Neuronal stem cell (in vitro differentiated cells): ENCODE measurements around the gene QRICH2.

ENCODE experiments used
- DNase-seq: peaks from one replicate; pipeline ENCODE4 v3.0.0-alpha.2; 2013; ENCODE audit warnings: low spot score
- H2AFZ ChIP-seq: one replicate; pipeline ENCODE4 v1.6.1; 2013; ENCODE audit warnings: mild to moderate bottlenecking, low read length, inconsistent platforms
- H2AK5ac ChIP-seq: 2 replicates; pipeline ENCODE4 v1.6.1; 2013; ENCODE audit warnings: low read depth, mild to moderate bottlenecking, inconsistent platforms, low read length, moderate library complexity, mixed read lengths
- H2BK120ac ChIP-seq: 2 replicates; pipeline ENCODE4 v1.6.1; 2013; ENCODE audit warnings: low read depth, mild to moderate bottlenecking, inconsistent platforms, low read length, moderate library complexity, mixed read lengths
- H2BK12ac ChIP-seq: one replicate; pipeline ENCODE4 v1.6.1; 2013; ENCODE audit warnings: low read length, inconsistent platforms
- H2BK15ac ChIP-seq: 2 replicates; pipeline ENCODE4 v1.6.1; 2013; ENCODE audit warnings: mild to moderate bottlenecking, low read length, inconsistent platforms, mixed read lengths
- H2BK5ac ChIP-seq: one replicate; pipeline ENCODE4 v1.6.1; 2013; ENCODE audit warnings: inconsistent platforms, mild to moderate bottlenecking, low read length, moderate library complexity
- H3K14ac ChIP-seq: one replicate; pipeline ENCODE4 v1.6.1; 2013; ENCODE audit warnings: low read length, inconsistent platforms
- H3K18ac ChIP-seq: 2 replicates; pipeline ENCODE4 v1.6.1; 2013; ENCODE audit warnings: low read length, inconsistent platforms
- H3K23ac ChIP-seq: 2 replicates; pipeline ENCODE4 v1.6.1; 2013; ENCODE audit warnings: low read depth, mild to moderate bottlenecking, mixed read lengths, low read length, inconsistent platforms; ENCODE audit not compliant: poor library complexity
- H3K27ac ChIP-seq: replicated peaks from 3 replicates; pipeline ENCODE4 v1.5.1; 2013; ENCODE audit warnings: low read length, inconsistent platforms
- H3K27me3 ChIP-seq, 3 experiments: 2 replicates each; pipeline ENCODE4 v1.6.1; 2013; ENCODE audit warnings: low read length in 3 of 3, mild to moderate bottlenecking in 2 of 3, inconsistent platforms in 1 of 3, low read depth in 1 of 3, mixed read lengths in 1 of 3, moderate library complexity in 1 of 3; ENCODE audit not compliant: control insufficient read depth in 3 of 3, insufficient read depth in 3 of 3
- H3K36me3 ChIP-seq, 2 donors: replicated peaks in 1 of 2; 2 replicates each; pipeline ENCODE4 v1.6.1; 2013; ENCODE audit warnings: low read length in 2 of 2; ENCODE audit not compliant: control insufficient read depth in 2 of 2, insufficient read depth in 2 of 2
- H3K4ac ChIP-seq: 2 replicates; pipeline ENCODE4 v1.6.1; 2013; ENCODE audit warnings: inconsistent platforms, mild to moderate bottlenecking, low read length, moderate library complexity
- H3K4me1 ChIP-seq, 2 donors: 1 replicate in 1 of 2; 2 replicates in 1 of 2; pipeline ENCODE4 v1.6.1; 2013; ENCODE audit warnings: low read length in 2 of 2, low read depth in 1 of 2; ENCODE audit not compliant: control insufficient read depth in 2 of 2, insufficient read depth in 1 of 2
- H3K4me2 ChIP-seq: one replicate; pipeline ENCODE4 v1.6.1; 2013; ENCODE audit warnings: mild to moderate bottlenecking, low read length, inconsistent platforms; ENCODE audit not compliant: insufficient read depth, poor library complexity, severe bottlenecking
- H3K4me3 ChIP-seq, 2 donors: 2 replicates each; pipeline ENCODE4 v1.5.1; 2013; ENCODE audit warnings: low read length in 2 of 2, mild to moderate bottlenecking in 2 of 2, inconsistent platforms in 1 of 2, moderate library complexity in 1 of 2
- H3K79me1 ChIP-seq: one replicate; pipeline ENCODE4 v1.6.1; 2013; ENCODE audit warnings: low read depth, mild to moderate bottlenecking, inconsistent platforms, low read length, moderate library complexity
- H3K9ac ChIP-seq: one replicate; pipeline ENCODE4 v1.6.1; 2013; ENCODE audit warnings: mild to moderate bottlenecking, low read depth, low read length, inconsistent platforms; ENCODE audit not compliant: poor library complexity
- H3K9me3 ChIP-seq, 2 donors: replicated peaks in 1 of 2; 2 replicates each; pipeline versions ENCODE3 to v1.6.1; 2013; ENCODE audit warnings: low read length in 2 of 2, mild to moderate bottlenecking in 2 of 2, inconsistent platforms in 1 of 2, low read depth in 1 of 2, mixed read lengths in 1 of 2, moderate library complexity in 1 of 2; ENCODE audit not compliant: control insufficient read depth in 2 of 2, insufficient read depth in 1 of 2
- H4K8ac ChIP-seq: one replicate; pipeline ENCODE4 v1.6.1; 2013; ENCODE audit warnings: low read depth, mild to moderate bottlenecking, inconsistent platforms, low read length, moderate library complexity
- H4K91ac ChIP-seq: one replicate; pipeline ENCODE4 v1.6.1; 2013; ENCODE audit warnings: low read length, low read depth, mild to moderate bottlenecking, inconsistent platforms; ENCODE audit not compliant: poor library complexity
- WGBS, 2 donors: extraction: QIAGEN DNeasy Blood & Tissue Kit; methylation state at CpG; one replicate each; pipeline ENCODE4 v1.1.7; 2013; ENCODE audit warnings: missing lambda C conversion rate in 2 of 2, mixed read lengths in 1 of 2; ENCODE audit not compliant: insufficient read length in 2 of 2, insufficient replicate concordance in 1 of 2; ENCODE audit errors: extremely low coverage in 2 of 2; 5-methylcytosine and 5-hydroxymethylcytosine counted together

The QRICH2 gene

DNA sequence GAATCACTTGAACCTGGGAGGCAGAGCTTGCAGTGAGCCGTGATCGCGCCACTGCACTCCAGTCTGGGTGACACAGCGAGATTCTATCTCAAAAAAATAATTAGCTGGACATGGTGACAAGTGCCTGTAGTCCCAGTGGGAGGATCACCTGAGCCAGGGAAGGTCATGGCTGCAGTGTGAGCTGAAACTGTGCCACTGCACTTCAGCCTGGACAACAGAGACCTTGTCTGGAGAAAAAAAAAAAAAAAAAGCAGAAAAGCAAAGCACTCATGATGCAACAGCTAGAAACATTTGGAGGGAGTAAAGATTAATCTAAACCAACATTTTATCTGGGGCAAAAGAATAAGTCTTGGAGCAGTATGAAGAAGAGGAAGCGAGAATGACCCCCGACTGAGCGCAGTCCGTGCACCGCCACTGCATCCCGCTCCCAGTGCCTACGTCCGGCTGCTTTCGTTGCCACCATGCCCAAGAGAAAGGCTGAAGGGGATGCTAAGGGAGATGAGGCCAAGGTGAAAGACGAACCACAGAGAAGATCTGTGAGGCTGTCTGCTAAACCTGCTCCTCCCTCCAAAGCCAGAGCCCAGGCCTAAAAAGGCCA is 37.4 kb upstream of the QRICH2 start:
- no peak overlapping the region for H3K4me2 ChIP-seq
- no peaks in the 10 kb centered on the region for H3K79me1 ChIP-seq
- H3K4me1 ChIP-seq = no peaks in the 10 kb centered on the region
- no peak overlapping the region for H3K4me3 ChIP-seq
- no peak overlapping the region for H2BK15ac ChIP-seq
- H2BK5ac ChIP-seq = no peak overlapping the region
- H3K27ac ChIP-seq = no peak overlapping the region
- H3K18ac ChIP-seq = no peak overlapping the region
- no peak overlapping the region for H3K4ac ChIP-seq
- H2BK120ac ChIP-seq = no peak overlapping the region
- no peak overlapping the region for H3K14ac ChIP-seq
- peaks cover 15 to 70% of the 10 kb centered on the region in 2 donors for H3K36me3 ChIP-seq
- H2BK12ac ChIP-seq = no peak overlapping the region
- H2AK5ac ChIP-seq = no peak overlapping the region
- H3K9ac ChIP-seq = no peak overlapping the region
- no peak overlapping the region for H2AFZ ChIP-seq
- no peak overlapping the region for H4K91ac ChIP-seq
- H3K9me3 ChIP-seq = peaks cover 0 to 2% of the 10 kb centered on the region in 2 donors
- H3K27me3 ChIP-seq = no peaks in the 10 kb centered on the region
- no peak overlapping the region for H4K8ac ChIP-seq
- no peak for DNase-seq
- no CpG with 5 or more reads among the region's 14 CpGs for WGBS, 2 donors
- no peak overlapping the region for H3K23ac ChIP-seq

DNA sequence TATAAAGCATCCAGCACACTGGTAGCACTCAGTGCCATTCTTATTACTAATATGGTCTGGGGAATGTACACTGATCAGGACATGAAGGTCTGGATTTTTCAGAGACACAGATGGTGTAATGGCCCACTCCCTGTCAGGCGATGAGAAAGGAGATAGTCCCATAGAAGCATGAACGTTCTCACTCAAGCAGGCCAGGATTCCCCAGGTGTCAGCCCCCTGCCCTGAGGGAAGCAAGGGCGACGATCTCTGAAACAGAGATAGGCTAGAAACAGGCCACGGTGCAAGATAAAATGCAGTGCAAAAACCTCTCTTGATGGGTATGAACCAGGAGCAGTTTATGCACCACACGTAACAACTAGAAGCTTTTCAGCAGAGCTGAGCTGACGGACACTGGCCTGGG is 35.0 kb upstream of the QRICH2 start:
- no peaks in the 10 kb centered on the region for H3K27me3 ChIP-seq
- H3K9ac ChIP-seq = no peak overlapping the region
- no peak overlapping the region for H2BK5ac ChIP-seq
- no peak overlapping the region for H3K4me3 ChIP-seq
- H3K27ac ChIP-seq = no peak overlapping the region
- H3K4me1 ChIP-seq = no peaks in the 10 kb centered on the region
- no CpG with 5 or more reads among the region's 7 CpGs for WGBS, 2 donors
- peaks cover 2% of the 10 kb centered on the region for H3K79me1 ChIP-seq
- H2BK15ac ChIP-seq = no peak overlapping the region
- no peak overlapping the region for H3K18ac ChIP-seq
- H3K23ac ChIP-seq = no peak overlapping the region
- DNase-seq = no peak
- no peak overlapping the region for H4K91ac ChIP-seq
- no peak overlapping the region for H3K4ac ChIP-seq
- H2AK5ac ChIP-seq = no peak overlapping the region
- H2AFZ ChIP-seq = no peak overlapping the region
- H4K8ac ChIP-seq = no peak overlapping the region
- H3K9me3 ChIP-seq = peaks cover 0 to 2% of the 10 kb centered on the region in 2 donors
- no peak overlapping the region for H3K4me2 ChIP-seq
- H2BK120ac ChIP-seq = no peak overlapping the region
- peaks cover 15 to 71% of the 10 kb centered on the region in 2 donors for H3K36me3 ChIP-seq
- H3K14ac ChIP-seq = no peak overlapping the region
- H2BK12ac ChIP-seq = no peak overlapping the region

DNA sequence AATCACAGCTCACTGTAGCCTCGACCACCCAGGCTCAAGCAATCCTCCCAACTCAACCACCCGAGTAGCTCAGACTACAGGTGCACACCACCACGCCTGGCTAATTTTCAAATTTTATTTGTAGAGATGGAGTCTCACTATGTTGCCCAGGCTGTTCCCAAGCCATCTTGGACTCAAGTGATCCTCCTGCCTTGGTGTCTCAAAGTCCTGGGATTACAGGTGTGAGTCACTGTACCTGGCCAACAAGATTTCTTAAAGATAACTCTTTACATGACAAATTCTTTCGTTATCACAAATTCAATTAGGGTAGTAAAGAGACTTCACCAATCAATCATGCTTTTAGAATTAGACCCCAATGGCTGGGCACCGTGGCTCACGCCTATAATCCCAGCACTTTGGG is 33.2 kb upstream of the QRICH2 start:
- Histone ChIP-seq H3K36me3 (peaks cover 12 to 55% of the 10 kb centered on the region in 2 donors), H3K14ac (no peak overlapping the region), H3K4ac (no peak overlapping the region), H4K91ac (no peak overlapping the region), H3K27ac (no peak overlapping the region), H3K4me3 (no peak overlapping the region), H3K27me3 (no peaks in the 10 kb centered on the region), H3K79me1 (peaks cover 2% of the 10 kb centered on the region), H2BK15ac (no peak overlapping the region), H3K4me2 (no peak overlapping the region), H3K9me3 (peaks cover 0 to 2% of the 10 kb centered on the region in 2 donors), H2BK120ac (no peak overlapping the region), H4K8ac (no peak overlapping the region), H2BK12ac (no peak overlapping the region), H3K4me1 (peaks cover 0 to 5% of the 10 kb centered on the region in 2 donors), H2AFZ (no peak overlapping the region), H3K18ac (no peak overlapping the region), H2AK5ac (no peak overlapping the region), H2BK5ac (no peak overlapping the region), H3K23ac (no peak overlapping the region), H3K9ac (no peak overlapping the region)
- WGBS, 2 donors = no CpG with 5 or more reads among the region's 6 CpGs
- no peak for DNase-seq

DNA sequence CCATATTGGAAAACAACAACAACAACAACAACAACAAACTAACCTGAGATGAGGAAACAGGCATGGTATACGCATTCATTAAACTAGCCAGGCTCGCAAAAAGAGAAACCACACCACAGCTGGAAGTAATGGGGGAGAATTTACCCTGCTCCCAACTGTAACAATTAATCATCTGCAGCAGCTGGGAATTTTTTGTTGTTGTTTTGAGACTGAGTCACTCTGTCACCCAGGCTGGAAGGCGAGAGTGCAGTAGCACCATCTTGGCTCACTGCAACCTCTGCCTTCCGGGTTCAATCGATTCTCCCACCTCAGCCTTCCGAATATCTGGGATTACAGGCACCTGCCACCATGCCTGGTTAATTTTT is 29.3 kb upstream of the QRICH2 start:
- H3K79me1 ChIP-seq = peaks cover 2% of the 10 kb centered on the region
- H2AK5ac ChIP-seq = no peak overlapping the region
- H3K18ac ChIP-seq = no peak overlapping the region
- no peak overlapping the region for H3K4me3 ChIP-seq
- H2BK15ac ChIP-seq = no peak overlapping the region
- WGBS, 2 donors = no CpG with 5 or more reads among the region's 6 CpGs
- no peak overlapping the region for H3K23ac ChIP-seq
- no peak overlapping the region for H4K91ac ChIP-seq
- no peak overlapping the region for H3K4ac ChIP-seq
- no peak overlapping the region for H2BK12ac ChIP-seq
- no peak overlapping the region for H4K8ac ChIP-seq
- no peak overlapping the region for H3K14ac ChIP-seq
- H2BK5ac ChIP-seq = no peak overlapping the region
- no peak overlapping the region for H2AFZ ChIP-seq
- no peaks in the 10 kb centered on the region for H3K27me3 ChIP-seq
- no peak overlapping the region for H3K9ac ChIP-seq
- peaks cover 0 to 2% of the 10 kb centered on the region in 2 donors for H3K9me3 ChIP-seq
- H3K27ac ChIP-seq = peak overlapping the region; percentile 41
- peaks cover 5 to 39% of the 10 kb centered on the region in 2 donors for H3K36me3 ChIP-seq
- no peak overlapping the region for H3K4me2 ChIP-seq
- peaks cover 0 to 11% of the 10 kb centered on the region in 2 donors for H3K4me1 ChIP-seq
- DNase-seq = no peak
- H2BK120ac ChIP-seq = no peak overlapping the region
